ENCODE data around the gene FARS2. TPM values are rescaled to one million over a fixed set of nuclear protein-coding genes. Genes with fewer than 3 reads are reported as not detected.

The FARS2 gene
- total and polyA plus RNA-seq, 11 donors, result 11.4 to 24.6 (median 20.5) TPM

DNA sequence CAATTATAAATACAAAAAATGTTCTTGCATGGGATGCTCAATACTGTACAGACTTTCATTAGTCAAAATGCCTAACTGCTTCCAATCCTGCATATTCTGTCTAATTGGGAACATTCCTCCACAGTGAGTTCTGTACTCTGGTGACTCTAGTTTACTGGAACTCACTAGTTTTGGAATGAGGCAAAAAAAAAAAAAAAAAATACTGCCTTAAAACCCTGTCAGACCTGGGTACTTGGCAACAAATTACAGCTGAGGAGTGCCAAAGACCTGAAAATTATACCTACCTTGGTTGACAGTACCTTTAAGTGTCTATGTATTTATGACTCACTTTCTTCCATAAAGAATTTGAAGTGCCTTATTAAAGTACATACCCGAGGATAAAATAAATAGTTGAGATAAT lies 276.7 kb downstream of the FARS2 start:
- WGBS, 4 donors, result 28 to 50% (median 36%) methylated on average over 1 of the region's 1 CpG
- DNase-seq, result no peak
- intact Hi-C loops (cut with DNase I), result no loop called here
- H3K27me3 ChIP-seq, result no peaks in the 10 kb centered on the region
- H3K9me3 ChIP-seq, result peaks cover 0 to 3% (median 0%) of the 10 kb centered on the region in 12 donors
- no peak overlapping the region for H3K27ac ChIP-seq
- no peak for ATAC-seq
- H3K4me3 ChIP-seq, result no peak overlapping the region
- H3K36me3 ChIP-seq, result no peaks in the 10 kb centered on the region
- no peak for TF ChIP-seq POLR2A (IDR thresholded peaks at IDR 0.05)
- TF ChIP-seq, protein P1, sequence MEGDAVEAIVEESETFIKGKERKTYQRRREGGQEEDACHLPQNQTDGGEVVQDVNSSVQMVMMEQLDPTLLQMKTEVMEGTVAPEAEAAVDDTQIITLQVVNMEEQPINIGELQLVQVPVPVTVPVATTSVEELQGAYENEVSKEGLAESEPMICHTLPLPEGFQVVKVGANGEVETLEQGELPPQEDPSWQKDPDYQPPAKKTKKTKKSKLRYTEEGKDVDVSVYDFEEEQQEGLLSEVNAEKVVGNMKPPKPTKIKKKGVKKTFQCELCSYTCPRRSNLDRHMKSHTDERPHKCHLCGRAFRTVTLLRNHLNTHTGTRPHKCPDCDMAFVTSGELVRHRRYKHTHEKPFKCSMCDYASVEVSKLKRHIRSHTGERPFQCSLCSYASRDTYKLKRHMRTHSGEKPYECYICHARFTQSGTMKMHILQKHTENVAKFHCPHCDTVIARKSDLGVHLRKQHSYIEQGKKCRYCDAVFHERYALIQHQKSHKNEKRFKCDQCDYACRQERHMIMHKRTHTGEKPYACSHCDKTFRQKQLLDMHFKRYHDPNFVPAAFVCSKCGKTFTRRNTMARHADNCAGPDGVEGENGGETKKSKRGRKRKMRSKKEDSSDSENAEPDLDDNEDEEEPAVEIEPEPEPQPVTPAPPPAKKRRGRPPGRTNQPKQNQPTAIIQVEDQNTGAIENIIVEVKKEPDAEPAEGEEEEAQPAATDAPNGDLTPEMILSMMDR (IDR thresholded peaks at IDR 0.05), result no peak
- no peaks in the 10 kb centered on the region for H3K4me1 ChIP-seq

DNA sequence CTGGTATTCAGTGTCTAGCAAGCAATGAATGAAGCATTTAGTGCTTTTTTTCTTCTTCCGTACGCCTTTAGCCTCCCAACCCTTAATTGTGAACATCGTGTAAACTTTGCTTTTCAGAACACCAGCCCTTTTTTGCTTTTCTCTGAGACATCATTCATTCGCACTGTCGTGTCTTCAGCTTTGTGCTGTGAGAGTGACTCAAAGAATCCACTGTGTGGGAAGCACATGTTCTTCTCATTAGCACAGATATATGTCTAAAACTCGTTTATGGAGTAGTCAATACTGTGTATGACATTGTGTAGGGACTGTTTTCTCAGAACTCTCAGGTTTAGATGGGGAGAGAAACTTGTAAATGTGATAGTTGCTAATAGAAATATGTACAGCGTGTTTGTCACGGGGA lies 279.1 kb downstream of the FARS2 start:
- Histone ChIP-seq H3K4me3 (no peak overlapping the region), H3K27me3 (no peaks in the 10 kb centered on the region), H3K9me3 (no peaks in the 10 kb centered on the region), H3K36me3 (peaks cover 0 to 5% (median 0%) of the 10 kb centered on the region in 9 donors), H3K27ac (no peak overlapping the region), H3K4me1 (no peaks in the 10 kb centered on the region)
- intact Hi-C loops (cut with DNase I), result no loop called here
- 91 to 93% (median 92%) methylated on average over 8 of the region's 8 CpGs for WGBS, 4 donors
- no peak for DNase-seq
- no peak for ATAC-seq
- TF ChIP-seq POLR2A (IDR thresholded peaks at IDR 0.05), result no peak
- TF ChIP-seq, protein P1 (IDR thresholded peaks at IDR 0.05), result no peak

DNA sequence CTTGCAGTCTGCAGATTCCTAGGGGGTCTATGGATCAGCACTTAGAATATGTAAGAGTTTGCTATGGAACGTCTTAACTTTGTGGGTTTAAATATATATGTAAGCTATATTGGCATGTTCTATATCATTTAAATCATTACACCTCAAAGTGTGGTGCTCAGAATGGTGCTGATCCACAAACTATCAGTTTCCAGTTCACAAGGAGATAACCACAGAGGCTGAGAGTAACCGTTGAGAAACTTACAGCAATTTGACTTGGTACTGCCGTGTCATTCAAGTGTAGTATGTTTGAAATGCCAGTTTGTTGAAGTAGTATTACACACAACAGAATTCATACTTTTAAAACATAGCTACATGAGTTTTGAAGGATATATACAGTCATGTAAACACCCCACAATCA lies 279.7 kb downstream of the FARS2 start:
- peaks cover 0 to 9% (median 0%) of the 10 kb centered on the region in 9 donors for H3K36me3 ChIP-seq
- intact Hi-C loops (cut with DNase I), result no loop called here
- WGBS, 4 donors, result 88 to 92% (median 89%) methylated on average over 3 of the region's 3 CpGs
- no peaks in the 10 kb centered on the region for H3K4me1 ChIP-seq
- H3K27me3 ChIP-seq, result no peaks in the 10 kb centered on the region
- ATAC-seq (no peak), DNase-seq (no peak)
- H3K27ac ChIP-seq, result no peak overlapping the region
- H3K9me3 ChIP-seq, result no peaks in the 10 kb centered on the region
- TF ChIP-seq, protein P1 (IDR thresholded peaks at IDR 0.05), result no peak
- no peak for TF ChIP-seq POLR2A (IDR thresholded peaks at IDR 0.05)
- no peak overlapping the region for H3K4me3 ChIP-seq

DNA sequence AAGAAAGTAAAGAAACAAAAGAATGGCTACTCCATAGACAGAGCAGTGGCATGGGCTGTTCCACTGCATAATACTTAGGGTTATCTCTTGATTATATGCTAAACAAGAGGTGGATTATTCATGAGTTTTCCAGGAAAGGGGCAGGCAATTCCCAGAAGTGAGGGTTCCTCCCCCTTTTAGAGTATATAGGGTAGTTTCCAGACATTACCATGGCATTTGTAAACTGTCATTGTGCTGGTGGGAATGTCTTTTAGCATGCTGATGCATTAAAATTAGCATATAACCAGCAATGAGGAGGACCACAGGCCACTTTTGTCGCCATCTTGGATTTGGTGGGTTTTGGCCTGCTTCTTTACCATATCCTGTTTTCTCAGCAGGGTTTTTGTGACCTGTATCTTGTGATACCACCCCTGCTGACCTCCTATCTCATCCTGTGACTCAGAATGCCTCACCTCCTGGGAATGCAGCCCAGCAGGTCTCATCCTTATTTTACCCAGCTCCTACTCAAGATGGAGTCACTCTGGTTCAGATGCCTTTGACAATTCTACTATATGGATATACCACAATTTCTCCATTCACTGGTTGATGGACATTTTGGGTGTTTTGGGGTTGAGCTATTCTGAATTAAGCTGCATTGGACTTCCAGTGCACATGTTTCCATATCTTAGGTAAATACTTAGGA lies 280.6 kb downstream of the FARS2 start:
- H3K9me3 ChIP-seq, result no peaks in the 10 kb centered on the region
- H3K4me3 ChIP-seq, result no peak overlapping the region
- 96 to 100% (median 99%) methylated on average over 1 of the region's 1 CpG for WGBS, 4 donors
- intact Hi-C loops (cut with DNase I), result no loop called here
- ATAC-seq (no peak), DNase-seq (no peak)
- H3K27me3 ChIP-seq, result no peaks in the 10 kb centered on the region
- TF ChIP-seq POLR2A (IDR thresholded peaks at IDR 0.05), result no peak
- TF ChIP-seq, protein P1 (IDR thresholded peaks at IDR 0.05), result no peak
- H3K27ac ChIP-seq, result no peak overlapping the region
- H3K36me3 ChIP-seq, result peaks cover 0 to 9% (median 0%) of the 10 kb centered on the region in 9 donors
- H3K4me1 ChIP-seq, result no peaks in the 10 kb centered on the region
